ENCODE measurements around the gene TRUB1. TPM values are rescaled to one million over a fixed set of nuclear protein-coding genes. Genes with fewer than 3 reads are reported as not detected.
"Not testable (repeated sequence)": the region's sequence is repeated elsewhere in the genome, so short reads cannot be mapped to it uniquely, and the experiment has no call there.

The TRUB1 gene
- polyA plus RNA-seq, 1 of the 3 experiments (the other 2 are of a cell fraction) = 9.9 TPM

GRCh38 chr10:114893251-114893650 is 44.7 kb upstream of the TRUB1 start (continued):
- no peak for TF ChIP-seq EP300 (IDR thresholded peaks at IDR 0.05; ENCODE audit: borderline replicate concordance in 1 of 2, low read depth in 1 of 2, low read length in 1 of 2)

GRCh38 chr10:114894911-114895310 is 43.1 kb upstream of the TRUB1 start:
- H3K79me2 ChIP-seq (ENCODE audit: insufficient read depth) = no peaks in the 10 kb centered on the region
- no peak overlapping the region for H3K9ac ChIP-seq
- H3K27ac ChIP-seq (ENCODE audit: low read depth in 2 of 2, low read length in 1 of 2) = no peak overlapping the region
- ChIA-PET POLR2A (no interaction called here), CTCF (interaction anchor here (1.3 kb wide), 1 partner anchor 15 kb away, joined by 3 read pairs; no protein-coding TSS in a partner anchor)
- no peak for DNase-seq
- H3K9me3 ChIP-seq = no peaks in the 10 kb centered on the region
- H3K27me3 ChIP-seq (ENCODE audit: insufficient read depth) = no peaks in the 10 kb centered on the region
- H3K9me2 ChIP-seq = no peaks in the 10 kb centered on the region
- H4K20me1 ChIP-seq (ENCODE audit: insufficient read depth) = no peaks in the 10 kb centered on the region
- H3F3A ChIP-seq (replicated peaks; ENCODE audit: insufficient read depth) = no peaks in the 10 kb centered on the region
- H3K4me1 ChIP-seq (ENCODE audit: control insufficient read depth in 1 of 2, insufficient read depth in 2 of 2, low read depth in 1 of 2, low read length in 1 of 2) = no peaks in the 10 kb centered on the region
- no peak overlapping the region for H3K4me3 ChIP-seq (ENCODE audit: low read depth in 2 of 2, low read length in 1 of 2)
- H3K4me2 ChIP-seq = no peak overlapping the region
- TF ChIP-seq FOSL2 (IDR thresholded peaks at IDR 0.05; ENCODE audit: borderline replicate concordance, low read depth) (no peak), MXI1 (IDR thresholded peaks at IDR 0.05; ENCODE audit: low read depth, low read length) (no peak), NRF1 (IDR thresholded peaks at IDR 0.05; ENCODE audit: low read depth, low read length) (no peak), TAF1 (IDR thresholded peaks at IDR 0.05; ENCODE audit: borderline replicate concordance, low read depth, low read length) (no peak), EZH2phosphoT487 (IDR thresholded peaks at IDR 0.05; ENCODE audit: borderline replicate concordance, low read depth) (no peak), SIN3A (IDR thresholded peaks at IDR 0.05; ENCODE audit: borderline replicate concordance, low read depth, low read length) (no peak), YY1 (IDR thresholded peaks at IDR 0.05; ENCODE audit: low read depth) (no peak), CHD2 (IDR thresholded peaks at IDR 0.05; ENCODE audit: low read length, partially characterized antibody) (no peak)
- H3K36me3 ChIP-seq (replicated peaks in 1 of 2; ENCODE audit: control insufficient read depth in 1 of 2, insufficient read depth in 2 of 2, low read length in 1 of 2) = no peaks in the 10 kb centered on the region
- no peak overlapping the region for H2AFZ ChIP-seq (ENCODE audit: low read depth)

GRCh38 chr10:114897011-114897410 is 41.0 kb upstream of the TRUB1 start:
- H2AFZ ChIP-seq (ENCODE audit: low read depth); POLR2A ChIA-PET; H3K4me3 ChIP-seq (ENCODE audit: low read depth in 2 of 2, low read length in 1 of 2); H3K27ac ChIP-seq (ENCODE audit: low read depth in 2 of 2, low read length in 1 of 2); H3F3A ChIP-seq (replicated peaks; ENCODE audit: insufficient read depth); H3K4me2 ChIP-seq; H3K36me3 ChIP-seq (replicated peaks in 1 of 2; ENCODE audit: control insufficient read depth in 1 of 2, insufficient read depth in 2 of 2, low read length in 1 of 2); H3K9me3 ChIP-seq; H3K9me2 ChIP-seq; DNase-seq; H3K27me3 ChIP-seq (ENCODE audit: insufficient read depth); CTCF ChIA-PET; H3K79me2 ChIP-seq (ENCODE audit: insufficient read depth); H4K20me1 ChIP-seq (ENCODE audit: insufficient read depth); H3K9ac ChIP-seq; H3K4me1 ChIP-seq (ENCODE audit: control insufficient read depth in 1 of 2, insufficient read depth in 2 of 2, low read depth in 1 of 2, low read length in 1 of 2): not testable (repeated sequence)
- 70% methylated on average over 6 of the region's 6 CpGs for WGBS (ENCODE audit: low lambda C conversion rate)

- Histone ChIP-seq H3K4me1 (ENCODE audit: control insufficient read depth in 1 of 2, insufficient read depth in 2 of 2, low read depth in 1 of 2, low read length in 1 of 2) (peaks cover 0 to 7% of the 10 kb centered on the region in 2 experiments; a peak in 2 of 4 replicates), H3K27ac (ENCODE audit: low read depth in 2 of 2, low read length in 1 of 2) (no peak overlapping the region), H3K4me3 (ENCODE audit: low read depth in 2 of 2, low read length in 1 of 2) (no peak overlapping the region), H3K27me3 (ENCODE audit: insufficient read depth) (no peaks in the 10 kb centered on the region), H3K9me3 (no peaks in the 10 kb centered on the region), H2AFZ (ENCODE audit: low read depth) (no peak overlapping the region), H3K4me2 (no peak overlapping the region), H3K79me2 (ENCODE audit: insufficient read depth) (no peaks in the 10 kb centered on the region), H3K9me2 (no peaks in the 10 kb centered on the region), H3K9ac (no peak overlapping the region), H3K36me3 (replicated peaks in 1 of 2; ENCODE audit: control insufficient read depth in 1 of 2, insufficient read depth in 2 of 2, low read length in 1 of 2) (no peaks in the 10 kb centered on the region), H3F3A (replicated peaks; ENCODE audit: insufficient read depth) (no peaks in the 10 kb centered on the region), H4K20me1 (ENCODE audit: insufficient read depth) (no peaks in the 10 kb centered on the region)
- ChIA-PET POLR2A (no interaction called here), CTCF (interaction anchor here (1.6 kb wide), 1 partner anchor 20 kb away, joined by 5 read pairs; no protein-coding TSS in a partner anchor)
- DNase-seq = no peak
- 64% methylated on average over 3 of the region's 3 CpGs for WGBS (ENCODE audit: low lambda C conversion rate)
- TF ChIP-seq ZBTB33 (IDR thresholded peaks at IDR 0.05; ENCODE audit: borderline replicate concordance, low read depth) (no peak), USF1 (IDR thresholded peaks at IDR 0.05; ENCODE audit: borderline replicate concordance, low read depth) (no peak), IRF3 (IDR thresholded peaks at IDR 0.05; ENCODE audit: low read depth, low read length) (no peak), CTCF (IDR thresholded peaks at IDR 0.05) (no peak), MEF2A (IDR thresholded peaks at IDR 0.05; ENCODE audit: borderline replicate concordance, low read depth) (no peak), POLR2AphosphoS5 (IDR thresholded peaks at IDR 0.05; ENCODE audit: low read depth, low read length) (no peak), ELF1 (IDR thresholded peaks at IDR 0.05) (no peak)
Observed at GRCh38 chr10:114897593-114897992, 40.4 kb upstream of the TRUB1 start.

Measured in SK-N-SH (cell line).